Measurements from ENCODE around the gene TRIM13.

- TF ChIP-seq POLR2A (IDR thresholded peaks at IDR 0.05), result no peak
- TF ChIP-seq, protein P1, sequence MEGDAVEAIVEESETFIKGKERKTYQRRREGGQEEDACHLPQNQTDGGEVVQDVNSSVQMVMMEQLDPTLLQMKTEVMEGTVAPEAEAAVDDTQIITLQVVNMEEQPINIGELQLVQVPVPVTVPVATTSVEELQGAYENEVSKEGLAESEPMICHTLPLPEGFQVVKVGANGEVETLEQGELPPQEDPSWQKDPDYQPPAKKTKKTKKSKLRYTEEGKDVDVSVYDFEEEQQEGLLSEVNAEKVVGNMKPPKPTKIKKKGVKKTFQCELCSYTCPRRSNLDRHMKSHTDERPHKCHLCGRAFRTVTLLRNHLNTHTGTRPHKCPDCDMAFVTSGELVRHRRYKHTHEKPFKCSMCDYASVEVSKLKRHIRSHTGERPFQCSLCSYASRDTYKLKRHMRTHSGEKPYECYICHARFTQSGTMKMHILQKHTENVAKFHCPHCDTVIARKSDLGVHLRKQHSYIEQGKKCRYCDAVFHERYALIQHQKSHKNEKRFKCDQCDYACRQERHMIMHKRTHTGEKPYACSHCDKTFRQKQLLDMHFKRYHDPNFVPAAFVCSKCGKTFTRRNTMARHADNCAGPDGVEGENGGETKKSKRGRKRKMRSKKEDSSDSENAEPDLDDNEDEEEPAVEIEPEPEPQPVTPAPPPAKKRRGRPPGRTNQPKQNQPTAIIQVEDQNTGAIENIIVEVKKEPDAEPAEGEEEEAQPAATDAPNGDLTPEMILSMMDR (IDR thresholded peaks at IDR 0.05), result no peak
Observed at GRCh38 chr13:49980266-49980665, 16.6 kb upstream of the TRIM13 start.
